OCI-LY1 (cell line): ENCODE data around the gene RERE.

Source experiments
- H2AFZ ChIP-seq: fragments of 200-600 bp; sonication (generic), shearing (Covaris generic); 2 replicates; pipeline ENCODE4 v1.6.0; 2014; ENCODE audit warnings: antibody characterized with exemption, mild to moderate bottlenecking, low read length
- H3F3A ChIP-seq: fragments of 200-600 bp; sonication (generic), shearing (Covaris generic); 2 replicates; pipeline ENCODE4 v1.6.0; 2014; ENCODE audit warnings: mild to moderate bottlenecking, antibody characterized with exemption, low read length, moderate library complexity; ENCODE audit not compliant: insufficient read depth
- H3K27ac ChIP-seq: fragments of 200-600 bp; sonication (generic); 2 replicates; pipeline ENCODE4 v1.5.1; 2014; ENCODE audit warnings: low read length, mixed run types, mild to moderate bottlenecking, low read depth; ENCODE audit not compliant: poor library complexity, severe bottlenecking
- H3K27me3 ChIP-seq: fragments of 200-600 bp; sonication (generic); 2 replicates; pipeline ENCODE4 v1.6.0; 2014; ENCODE audit warnings: antibody characterized with exemption, mild to moderate bottlenecking, low read length, moderate library complexity; ENCODE audit not compliant: insufficient read depth
- H3K36me3 ChIP-seq: fragments of 200-600 bp; sonication (generic); 2 replicates; pipeline ENCODE4 v1.6.1; 2014; ENCODE audit warnings: mild to moderate bottlenecking, antibody characterized with exemption, low read length, moderate library complexity, mixed read lengths; ENCODE audit not compliant: insufficient read depth
- H3K4me1 ChIP-seq: fragments of 200-600 bp; sonication (generic); 2 replicates; pipeline ENCODE4 v1.5.1; 2014; ENCODE audit warnings: mild to moderate bottlenecking, low read length, moderate library complexity; ENCODE audit not compliant: insufficient read depth, severe bottlenecking
- H3K4me2 ChIP-seq: fragments of 200-600 bp; sonication (generic), shearing (Covaris generic); 2 replicates; pipeline ENCODE4 v1.6.1; 2014; ENCODE audit warnings: low read length
- H3K4me3 ChIP-seq: fragments of 200-600 bp; sonication (generic); 2 replicates; pipeline ENCODE4 v1.5.1; 2014; ENCODE audit warnings: low read length, low read depth, mild to moderate bottlenecking, mixed read lengths; ENCODE audit not compliant: poor library complexity, severe bottlenecking
- H3K79me2 ChIP-seq: fragments of 200-600 bp; shearing (Covaris generic); 2 replicates; pipeline ENCODE4 v1.6.1; 2016; ENCODE audit warnings: mixed run types, low read length, mixed read lengths; ENCODE audit not compliant: insufficient read depth
- H3K9ac ChIP-seq: fragments of 200-600 bp; sonication (generic), shearing (Covaris generic); 2 replicates; pipeline ENCODE4 v1.6.1; 2014; ENCODE audit warnings: mild to moderate bottlenecking, low read length, mixed read lengths
- H3K9me2 ChIP-seq: fragments of 200-600 bp; sonication (generic), shearing (Covaris generic); 2 replicates; pipeline ENCODE4 v1.6.1; 2014; ENCODE audit warnings: low read depth, mild to moderate bottlenecking, low read length, mixed read lengths
- H3K9me3 ChIP-seq: fragments of 200-600 bp; shearing (Covaris generic); 2 replicates; pipeline ENCODE4 v1.6.1; 2014; ENCODE audit warnings: low read length, mixed read lengths
- H4K20me1 ChIP-seq: fragments of 200-600 bp; sonication (generic), shearing (Covaris generic); 2 replicates; pipeline ENCODE4 v1.6.0; 2016; ENCODE audit warnings: mild to moderate bottlenecking, low read length; ENCODE audit not compliant: insufficient read depth
- EZH2 ChIP-seq: fragments of 200-600 bp; sonication (generic), shearing (Covaris generic); IDR thresholded peaks from 2 replicates; pipeline ENCODE4 v1.8.0; 2017; ENCODE audit warnings: borderline replicate concordance, mixed run types, mild to moderate bottlenecking, antibody characterized with exemption, low read length, moderate library complexity, mixed read lengths
- TF ChIP-seq, protein P1 (sequence below): fragments of 200-600 bp; sonication (generic), shearing (Covaris generic); IDR thresholded peaks from 2 replicates; pipeline ENCODE4 v1.5.1; 2017; ENCODE audit warnings: mild to moderate bottlenecking, antibody characterized with exemption, low read length, moderate library complexity, mixed read lengths

RERE gene

DNA sequence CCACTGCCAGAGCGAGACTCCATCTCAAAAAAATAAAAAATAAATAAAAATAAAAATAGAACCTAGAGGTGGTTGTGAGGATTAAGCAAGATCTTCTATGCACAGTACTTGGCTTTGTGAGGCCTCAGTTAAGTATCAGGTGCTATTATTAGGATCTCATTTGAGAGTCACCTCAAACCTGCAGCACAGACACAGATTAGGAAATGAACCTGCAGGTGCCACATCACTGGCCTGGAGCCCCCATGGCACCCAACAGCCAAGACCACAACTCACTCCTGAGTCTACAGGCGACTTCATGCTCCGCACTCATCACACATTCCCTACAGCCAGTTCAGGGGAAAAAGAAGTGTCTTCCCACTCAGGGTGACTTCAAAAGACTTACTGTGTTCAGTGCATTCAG is 322.8 kb downstream of the RERE start:
- Histone ChIP-seq H2AFZ (no peak overlapping the region), H3K4me2 (peak overlapping the region; percentile 57), H3K4me3 (no peak overlapping the region), H3K4me1 (peaks cover 64% of the 10 kb centered on the region), H3F3A (no peaks in the 10 kb centered on the region; the same call in none of the 2 replicates), H3K27me3 (no peaks in the 10 kb centered on the region), H3K9me2 (no peaks in the 10 kb centered on the region), H3K36me3 (peaks cover 35% of the 10 kb centered on the region), H3K9ac (peak overlapping the region; percentile 32; the same call in 1 of the 2 replicates), H4K20me1 (no peaks in the 10 kb centered on the region), H3K79me2 (0 out of 2 replicates have a peak, but pooled peaks cover 4% of the 10 kb centered on the region), H3K9me3 (no peaks in the 10 kb centered on the region), H3K27ac (peak overlapping the region; percentile 93)
- TF ChIP-seq EZH2, result no peak
- TF ChIP-seq, protein P1, sequence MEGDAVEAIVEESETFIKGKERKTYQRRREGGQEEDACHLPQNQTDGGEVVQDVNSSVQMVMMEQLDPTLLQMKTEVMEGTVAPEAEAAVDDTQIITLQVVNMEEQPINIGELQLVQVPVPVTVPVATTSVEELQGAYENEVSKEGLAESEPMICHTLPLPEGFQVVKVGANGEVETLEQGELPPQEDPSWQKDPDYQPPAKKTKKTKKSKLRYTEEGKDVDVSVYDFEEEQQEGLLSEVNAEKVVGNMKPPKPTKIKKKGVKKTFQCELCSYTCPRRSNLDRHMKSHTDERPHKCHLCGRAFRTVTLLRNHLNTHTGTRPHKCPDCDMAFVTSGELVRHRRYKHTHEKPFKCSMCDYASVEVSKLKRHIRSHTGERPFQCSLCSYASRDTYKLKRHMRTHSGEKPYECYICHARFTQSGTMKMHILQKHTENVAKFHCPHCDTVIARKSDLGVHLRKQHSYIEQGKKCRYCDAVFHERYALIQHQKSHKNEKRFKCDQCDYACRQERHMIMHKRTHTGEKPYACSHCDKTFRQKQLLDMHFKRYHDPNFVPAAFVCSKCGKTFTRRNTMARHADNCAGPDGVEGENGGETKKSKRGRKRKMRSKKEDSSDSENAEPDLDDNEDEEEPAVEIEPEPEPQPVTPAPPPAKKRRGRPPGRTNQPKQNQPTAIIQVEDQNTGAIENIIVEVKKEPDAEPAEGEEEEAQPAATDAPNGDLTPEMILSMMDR, result no peak

DNA sequence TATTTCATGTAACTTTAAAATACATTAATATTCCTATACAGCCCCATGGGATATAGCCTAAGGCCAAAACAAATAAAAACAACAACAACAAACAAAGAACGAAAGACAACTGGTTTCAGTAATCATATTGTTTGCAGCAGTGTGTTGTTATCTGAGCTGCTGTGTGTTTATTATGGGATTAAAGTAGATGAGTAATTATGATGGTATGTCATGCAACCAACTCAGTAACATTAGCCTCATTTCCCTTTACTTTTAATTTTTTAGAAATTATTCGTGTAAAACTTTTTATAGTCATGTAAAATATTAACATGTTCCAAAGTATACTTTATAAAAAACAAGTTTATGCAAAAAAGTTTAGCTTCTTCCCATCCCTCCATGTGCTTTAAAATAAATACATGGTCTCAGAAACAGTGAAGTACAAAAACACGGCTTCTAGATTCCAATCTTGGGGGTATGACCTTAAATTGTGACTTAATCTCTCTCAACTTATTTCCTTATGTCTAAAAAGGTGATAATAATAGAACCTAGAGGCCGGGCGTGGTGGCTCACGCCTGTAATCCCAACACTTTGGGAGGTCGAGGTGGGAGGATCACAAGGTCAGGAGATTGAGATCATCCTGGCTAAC is 323.4 kb downstream of the RERE start:
- Histone ChIP-seq H3K27ac (peak overlapping the region; percentile 93), H3F3A (no peaks in the 10 kb centered on the region; the same call in none of the 2 replicates), H3K36me3 (peaks cover 30% of the 10 kb centered on the region; the same call in 1 of the 2 replicates), H4K20me1 (no peaks in the 10 kb centered on the region), H3K4me2 (peak overlapping the region; percentile 57), H3K79me2 (0 out of 2 replicates have a peak, but pooled peaks cover 4% of the 10 kb centered on the region), H3K9me3 (no peaks in the 10 kb centered on the region), H3K9ac (peak overlapping the region; percentile 40; the same call in 1 of the 2 replicates), H3K4me1 (peaks cover 64% of the 10 kb centered on the region), H3K4me3 (no peak overlapping the region), H3K9me2 (no peaks in the 10 kb centered on the region), H2AFZ (no peak overlapping the region), H3K27me3 (no peaks in the 10 kb centered on the region)
- TF ChIP-seq, protein P1, result no peak
- no peak for TF ChIP-seq EZH2

DNA sequence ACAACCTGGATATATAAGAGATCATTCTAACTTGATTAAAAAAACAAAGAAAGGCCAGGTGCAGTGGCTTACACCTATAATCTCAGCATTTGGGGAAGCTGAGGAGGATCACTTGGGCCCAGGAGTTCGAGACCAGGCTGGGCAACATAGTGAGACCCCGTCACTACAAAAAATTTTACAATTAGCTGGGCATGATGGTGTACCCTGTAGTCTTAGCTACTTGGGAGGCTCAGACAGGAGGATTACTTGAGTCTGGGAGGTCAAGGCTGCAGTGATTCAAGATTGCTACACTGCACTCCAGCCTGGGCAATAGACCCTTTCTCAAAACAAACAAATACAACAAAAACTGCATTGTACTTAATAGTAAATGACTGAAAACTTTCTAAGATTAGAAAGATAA is 330.2 kb downstream of the RERE start:
- Histone ChIP-seq H2AFZ (no peak overlapping the region), H3K27ac (no peak overlapping the region), H3F3A (no peaks in the 10 kb centered on the region), H3K4me3 (no peak overlapping the region), H3K9ac (no peak overlapping the region), H3K27me3 (no peaks in the 10 kb centered on the region), H3K9me2 (no peaks in the 10 kb centered on the region), H4K20me1 (no peaks in the 10 kb centered on the region), H3K4me1 (peaks cover 6% of the 10 kb centered on the region), H3K9me3 (no peaks in the 10 kb centered on the region), H3K4me2 (no peak overlapping the region), H3K79me2 (peaks cover 9% of the 10 kb centered on the region), H3K36me3 (peaks cover 18% of the 10 kb centered on the region; the same call in 1 of the 2 replicates)
- TF ChIP-seq EZH2, result no peak
- TF ChIP-seq, protein P1, result no peak
